Measurements from ENCODE around the gene FAM210B. TPM values are rescaled to one million over a fixed set of nuclear protein-coding genes. Genes with fewer than 3 reads are reported as not detected.

Gene FAM210B
- total and polyA plus RNA-seq, 2 experiments from 2014 or later = 15.4 to 16.2 TPM

- Histone ChIP-seq H3K4me1 (ENCODE audit: insufficient read depth) (no peaks in the 10 kb centered on the region), H3K4me2 (no peak overlapping the region), H4K20me1 (replicated peaks; ENCODE audit: insufficient read depth) (no peaks in the 10 kb centered on the region), H3K4me3 (no peak overlapping the region), H2AFZ (no peak overlapping the region), H3K79me2 (replicated peaks; ENCODE audit: insufficient read depth) (no peaks in the 10 kb centered on the region), H3F3A (replicated peaks; ENCODE audit: low read depth) (no peaks in the 10 kb centered on the region), H3K36me3 (ENCODE audit: insufficient read depth) (no peaks in the 10 kb centered on the region), H3K9me2 (ENCODE audit: insufficient read depth) (no peaks in the 10 kb centered on the region), H3K27me3 (ENCODE audit: insufficient read depth) (peaks cover 3% of the 10 kb centered on the region; the same call in 1 of the 2 replicates), H3K27ac (ENCODE audit: low read depth) (no peak overlapping the region)
- no peak for DNase-seq (ENCODE audit: low spot score)
- H3K4me3 Mint-ChIP-seq = no peak overlapping the region
- no peaks in the 10 kb centered on the region for H3K36me3 Mint-ChIP-seq (ENCODE audit: low read depth)
- H3K9me3 Mint-ChIP-seq = no peaks in the 10 kb centered on the region
- peaks cover 16% of the 10 kb centered on the region for H3K27me3 Mint-ChIP-seq (ENCODE audit: insufficient read depth, low read depth, poor library complexity)
- peaks cover 13% of the 10 kb centered on the region for H3K4me1 Mint-ChIP-seq
- no peak overlapping the region for H3K27ac Mint-ChIP-seq
- ATAC-seq = no peak
- TF ChIP-seq ETS1 (IDR thresholded peaks at IDR 0.05) = no peak
- no peak for TF ChIP-seq STAT1 (IDR thresholded peaks at IDR 0.05; ENCODE audit: unreplicated experiment)
- no peak for TF ChIP-seq ZNF462 (CRISPR knock-in tag; IDR thresholded peaks at IDR 0.05)
- no peak for TF ChIP-seq CREB1 (CRISPR knock-in tag; IDR thresholded peaks at IDR 0.05; ENCODE audit: low read depth)
- TF ChIP-seq NANOG (IDR thresholded peaks at IDR 0.05; ENCODE audit: borderline replicate concordance) = no peak
- TF ChIP-seq EZH2phosphoT487 (IDR thresholded peaks at IDR 0.05; ENCODE audit: unreplicated experiment) = no peak
Measured at GRCh38 chr20:56417911-56418310, 59.1 kb downstream of the FAM210B start.

Other genes starting within 250 kb of the FAM210B start
- gene MC3R, start 110.2 kb upstream of the FAM210B start, total RNA-seq (2014; rRNA removed; shearing (Covaris generic)) = not detected in 2 replicates
- not detected in 2 replicates for gene MC3R, start 110.2 kb upstream of the FAM210B start, polyA plus RNA-seq (2016; fragmentation: Nextera tagmentation; extraction: Ambion mirVana)
- 75.8 and 96.9 TPM in 2 replicates for gene AURKA, start 33.2 kb downstream of the FAM210B start, total RNA-seq (2014; rRNA removed; shearing (Covaris generic))
- 79.3 and 82.0 TPM in 2 replicates for gene AURKA, start 33.2 kb downstream of the FAM210B start, polyA plus RNA-seq (2016; fragmentation: Nextera tagmentation; extraction: Ambion mirVana)
- 59.1 and 62.3 TPM in 2 replicates for gene CSTF1, start 33.7 kb downstream of the FAM210B start, total RNA-seq (2014; rRNA removed; shearing (Covaris generic))
- gene CSTF1, start 33.7 kb downstream of the FAM210B start, polyA plus RNA-seq (2016; fragmentation: Nextera tagmentation; extraction: Ambion mirVana) = 17.1 and 21.5 TPM in 2 replicates
- 0.12 TPM in 1 of 2 replicates, not detected in the other for gene CASS4, start 53.3 kb downstream of the FAM210B start, total RNA-seq (2014; rRNA removed; shearing (Covaris generic))
- gene CASS4, start 53.3 kb downstream of the FAM210B start, polyA plus RNA-seq (2016; fragmentation: Nextera tagmentation; extraction: Ambion mirVana) = not detected in 2 replicates
- gene RTF2, start 109.7 kb downstream of the FAM210B start, total RNA-seq (2014; rRNA removed; shearing (Covaris generic)) = 28.2 and 41.1 TPM in 2 replicates
- gene RTF2, start 109.7 kb downstream of the FAM210B start, polyA plus RNA-seq (2016; fragmentation: Nextera tagmentation; extraction: Ambion mirVana) = 53.1 and 53.7 TPM in 2 replicates
- gene FAM209A, start 165.8 kb downstream of the FAM210B start, total RNA-seq (2014; rRNA removed; shearing (Covaris generic)) = not detected in 2 replicates
- gene FAM209A, start 165.8 kb downstream of the FAM210B start, polyA plus RNA-seq (2016; fragmentation: Nextera tagmentation; extraction: Ambion mirVana) = not detected in 2 replicates
- not detected in 2 replicates for gene FAM209B, start 174.3 kb downstream of the FAM210B start, total RNA-seq (2014; rRNA removed; shearing (Covaris generic))
- 0.68 and 1.1 TPM in 2 replicates for gene FAM209B, start 174.3 kb downstream of the FAM210B start, polyA plus RNA-seq (2016; fragmentation: Nextera tagmentation; extraction: Ambion mirVana)